GM12864 (cell line): Measurements from ENCODE around the gene BCAS3.
A peak's percentile ranks its signal among the peaks of the same experiment; 100 is the strongest.
"Not testable (repeated sequence)": the region's sequence is repeated elsewhere in the genome, so short reads cannot be mapped to it uniquely, and the experiment has no call there.

Experiments used
- DNase-seq: peaks from one replicate; pipeline ENCODE4 v3.0.0-alpha.2; 2011; ENCODE audit warnings: low read depth
- H3K4me3 ChIP-seq: 2 replicates; pipeline ENCODE4 v1.5.1; 2011; ENCODE audit warnings: mild to moderate bottlenecking, low read depth, low read length, control low read depth
- TF ChIP-seq, protein P1 (sequence below): IDR thresholded peaks from 2 replicates; pipeline ENCODE4 v1.5.1; 2011; ENCODE audit warnings: low read depth, mild to moderate bottlenecking, moderate library complexity, low read length, control low read depth, inconsistent platforms; ENCODE audit errors: missing control alignments

Gene BCAS3

DNA sequence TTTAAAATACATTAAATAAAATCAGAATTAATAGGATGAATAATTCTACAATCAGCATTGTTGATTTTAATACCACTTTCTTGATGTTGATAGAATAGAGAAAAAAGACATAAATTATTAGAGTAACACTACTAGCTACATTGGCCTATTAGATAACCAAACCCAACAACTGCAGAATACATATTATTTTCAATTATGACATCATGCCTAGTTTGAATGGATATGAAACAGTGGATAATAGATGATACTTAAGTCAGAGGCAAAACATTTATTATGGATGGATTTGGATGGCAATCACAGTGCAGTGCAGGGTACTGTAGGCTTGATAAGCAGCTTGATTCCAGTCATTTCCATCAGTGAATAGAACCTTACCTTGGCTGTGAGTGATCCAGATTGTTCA lies 293.1 kb downstream of the BCAS3 start:
- DNase-seq: no peak
- TF ChIP-seq, protein P1, sequence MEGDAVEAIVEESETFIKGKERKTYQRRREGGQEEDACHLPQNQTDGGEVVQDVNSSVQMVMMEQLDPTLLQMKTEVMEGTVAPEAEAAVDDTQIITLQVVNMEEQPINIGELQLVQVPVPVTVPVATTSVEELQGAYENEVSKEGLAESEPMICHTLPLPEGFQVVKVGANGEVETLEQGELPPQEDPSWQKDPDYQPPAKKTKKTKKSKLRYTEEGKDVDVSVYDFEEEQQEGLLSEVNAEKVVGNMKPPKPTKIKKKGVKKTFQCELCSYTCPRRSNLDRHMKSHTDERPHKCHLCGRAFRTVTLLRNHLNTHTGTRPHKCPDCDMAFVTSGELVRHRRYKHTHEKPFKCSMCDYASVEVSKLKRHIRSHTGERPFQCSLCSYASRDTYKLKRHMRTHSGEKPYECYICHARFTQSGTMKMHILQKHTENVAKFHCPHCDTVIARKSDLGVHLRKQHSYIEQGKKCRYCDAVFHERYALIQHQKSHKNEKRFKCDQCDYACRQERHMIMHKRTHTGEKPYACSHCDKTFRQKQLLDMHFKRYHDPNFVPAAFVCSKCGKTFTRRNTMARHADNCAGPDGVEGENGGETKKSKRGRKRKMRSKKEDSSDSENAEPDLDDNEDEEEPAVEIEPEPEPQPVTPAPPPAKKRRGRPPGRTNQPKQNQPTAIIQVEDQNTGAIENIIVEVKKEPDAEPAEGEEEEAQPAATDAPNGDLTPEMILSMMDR: no peak
- no peak overlapping the region for H3K4me3 ChIP-seq

DNA sequence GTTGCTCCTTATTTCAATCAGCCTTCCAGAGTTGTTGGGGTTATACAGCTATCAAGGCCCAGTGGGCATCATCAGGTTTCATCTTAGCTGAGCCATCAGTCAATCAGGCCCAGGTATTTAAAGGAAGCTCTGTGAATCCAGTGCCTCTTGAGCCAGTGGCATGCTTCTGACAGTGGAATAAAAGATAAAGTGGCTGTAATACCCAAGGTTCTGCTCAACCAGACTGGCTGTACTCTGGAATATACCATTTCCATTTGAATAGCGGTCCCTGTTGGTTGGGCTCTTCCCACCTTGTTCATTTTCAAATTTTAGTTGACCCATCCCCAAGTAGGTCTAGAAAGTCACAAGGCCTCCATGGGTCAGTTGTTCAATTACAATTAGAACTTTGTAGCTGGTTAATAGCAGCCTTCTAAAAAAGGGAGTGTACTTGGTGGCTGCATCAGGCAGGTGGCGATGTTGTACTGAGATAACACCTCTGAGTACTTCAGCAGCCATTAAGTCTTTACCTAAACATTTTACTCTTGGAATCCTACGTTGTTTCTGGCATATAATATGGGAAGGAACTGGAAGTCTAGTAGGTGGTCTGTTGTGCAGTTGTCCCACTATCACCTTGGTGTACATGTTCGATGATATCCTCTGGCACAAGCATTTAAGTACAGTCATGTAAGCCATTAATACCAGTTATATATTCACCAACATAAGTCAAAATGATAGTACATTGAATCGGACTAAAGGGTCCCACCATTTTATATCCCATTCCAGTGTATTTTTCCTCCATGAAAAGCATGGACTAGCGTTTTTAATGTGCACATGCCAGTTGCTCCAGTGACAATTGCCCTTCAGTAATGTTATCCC lies 294.1 kb downstream of the BCAS3 start:
- no peak overlapping the region for H3K4me3 ChIP-seq
- TF ChIP-seq, protein P1: peak; percentile 64
- DNase-seq: peak; percentile 8

DNA sequence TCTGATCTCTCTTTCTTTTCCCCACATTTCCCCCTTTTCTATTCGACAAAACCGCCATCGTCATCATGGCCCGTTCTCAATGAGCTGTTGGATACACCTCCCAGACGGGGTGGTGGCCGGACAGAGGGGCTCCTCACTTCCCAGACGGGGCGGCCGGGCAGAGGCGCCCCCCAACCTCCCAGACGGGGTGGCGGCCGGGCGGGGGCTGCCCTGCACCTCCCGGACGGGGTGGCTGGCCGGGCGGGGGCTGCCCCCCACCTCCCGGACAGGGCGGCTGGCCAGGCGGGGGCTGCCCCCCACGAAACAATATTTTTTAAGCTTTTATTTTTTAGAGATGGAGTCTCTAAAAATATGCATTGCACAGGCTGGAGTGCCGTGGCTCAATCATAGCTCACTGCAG lies 299.2 kb downstream of the BCAS3 start:
- H3K4me3 ChIP-seq, DNase-seq: not testable (repeated sequence)

DNA sequence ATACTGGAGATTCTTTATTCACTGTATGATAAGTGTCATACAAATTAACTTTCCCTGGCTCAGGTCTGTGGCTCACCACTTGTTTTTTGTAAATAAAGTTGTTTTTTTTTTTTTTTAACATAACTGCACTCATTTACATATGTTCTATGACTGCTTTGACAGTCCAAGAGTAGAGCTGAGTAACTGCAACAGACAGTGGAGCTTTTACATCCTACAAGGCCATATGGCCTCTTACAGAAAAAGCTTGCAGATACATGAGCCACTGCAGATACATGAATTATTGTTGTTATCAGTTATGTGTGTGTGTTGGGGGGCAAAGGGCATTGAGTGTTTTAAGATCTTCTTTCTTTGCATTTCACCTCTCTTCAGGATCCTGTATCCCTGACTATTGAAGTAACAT lies 311.7 kb downstream of the BCAS3 start:
- TF ChIP-seq, protein P1: no peak
- H3K4me3 ChIP-seq: no peak overlapping the region
- DNase-seq: no peak

DNA sequence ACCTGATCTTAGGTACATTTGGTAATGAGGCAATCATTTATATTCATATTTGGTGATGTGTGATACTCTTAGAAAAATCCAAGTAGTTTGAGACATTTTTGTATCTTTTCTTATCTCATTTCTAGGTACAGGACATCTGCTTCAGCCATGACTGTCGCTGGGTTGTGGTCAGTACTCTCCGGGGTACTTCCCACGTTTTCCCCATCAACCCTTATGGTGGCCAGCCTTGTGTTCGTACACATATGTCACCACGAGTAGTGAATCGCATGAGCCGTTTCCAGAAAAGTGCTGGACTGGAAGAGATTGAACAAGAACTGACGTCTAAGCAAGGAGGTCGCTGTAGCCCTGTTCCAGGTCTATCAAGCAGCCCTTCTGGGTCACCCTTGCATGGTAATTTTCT lies 312.2 kb downstream of the BCAS3 start:
- DNase-seq: no peak
- TF ChIP-seq, protein P1: no peak

DNA sequence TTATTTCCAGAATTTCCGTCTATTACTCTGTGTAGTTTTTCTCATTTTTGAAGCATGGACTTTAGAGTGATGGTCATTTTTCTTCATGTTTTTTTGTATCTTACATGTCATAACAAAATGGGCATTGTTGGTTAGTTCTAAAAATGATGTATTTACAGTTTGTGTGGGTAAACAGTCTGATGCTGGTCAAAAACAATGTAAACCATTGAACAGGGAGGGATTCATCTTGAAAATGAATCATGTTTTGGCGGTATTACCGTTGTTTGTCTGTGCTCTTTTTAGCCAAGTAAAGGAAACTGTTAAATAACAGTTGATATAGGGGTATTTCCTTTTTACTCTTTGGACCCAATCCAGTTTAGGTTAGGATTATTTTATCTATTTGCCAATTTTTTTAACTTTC lies 315.8 kb downstream of the BCAS3 start:
- H3K4me3 ChIP-seq: no peak overlapping the region
- TF ChIP-seq, protein P1: no peak
- no peak for DNase-seq

More for the DNA sequence above, 312.2 kb downstream of the BCAS3 start:
- no peak overlapping the region for H3K4me3 ChIP-seq

DNA sequence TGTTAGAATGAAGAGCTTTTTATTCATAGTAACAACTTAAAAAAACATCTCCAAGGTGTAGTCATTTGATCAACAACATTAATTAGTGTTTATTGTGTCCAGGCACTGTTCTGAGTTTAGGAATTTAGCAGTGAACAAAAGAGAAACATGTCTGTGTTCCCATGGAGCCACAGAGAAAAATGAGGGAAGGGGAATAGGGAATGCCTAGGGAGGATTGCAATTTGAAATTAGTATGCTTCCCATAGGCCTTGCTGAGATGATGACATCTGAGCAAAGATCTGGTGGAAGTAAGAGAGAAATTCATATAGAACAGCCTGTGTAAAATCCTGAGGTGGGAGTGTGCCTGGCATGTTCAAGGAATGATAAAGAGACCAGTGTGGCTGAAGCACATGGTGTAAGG lies 318.0 kb downstream of the BCAS3 start:
- no peak for DNase-seq
- TF ChIP-seq, protein P1: no peak

More for the DNA sequence above, 318.0 kb downstream of the BCAS3 start:
- no peak overlapping the region for H3K4me3 ChIP-seq
